ENCODE results near the gene COL6A2. TPM values are rescaled to one million over a fixed set of nuclear protein-coding genes. Genes with fewer than 3 reads are reported as not detected.

Gene COL6A2
- total RNA-seq, 1 experiment from 2014 or later = 129 TPM

DNA sequence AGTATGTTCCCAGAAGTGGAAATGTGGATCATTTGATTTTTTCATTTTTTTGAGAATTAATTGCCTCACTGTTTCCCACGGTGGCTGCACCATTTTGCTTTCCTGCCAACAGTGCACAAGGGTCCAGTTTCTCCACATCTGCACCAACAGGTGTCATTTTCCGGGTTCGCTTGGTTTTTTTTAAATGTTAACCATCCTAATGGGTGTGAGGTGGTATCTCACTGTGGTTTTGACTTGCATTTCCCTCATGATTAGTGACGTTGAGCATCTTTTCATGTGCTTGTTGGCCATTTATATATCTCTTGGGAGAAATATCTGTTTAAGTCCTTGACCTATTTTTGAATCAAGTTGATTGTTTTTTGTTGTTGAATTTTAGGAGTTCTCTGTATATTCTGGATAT, 3.0 kb downstream of the COL6A2 start:
- Histone ChIP-seq H2BK5ac (ENCODE audit: insufficient read length, low read length) (no peak overlapping the region), H3K4ac (ENCODE audit: low read depth, low read length) (no peak overlapping the region), H3T11ph (ENCODE audit: low read length) (no peak overlapping the region), H3K4me2 (ENCODE audit: insufficient read depth, insufficient read length, low read length) (no peak overlapping the region), H3K23ac (ENCODE audit: insufficient read length, low read depth, low read length) (no peak overlapping the region), H3K14ac (ENCODE audit: insufficient read depth, low read length) (no peak overlapping the region), H3K79me2 (ENCODE audit: insufficient read depth, low read length) (no peaks in the 10 kb centered on the region; the same call in 1 of the 2 replicates), H2BK12ac (ENCODE audit: insufficient read length, low read depth, low read length) (no peak overlapping the region), H2BK120ac (ENCODE audit: low read depth, low read length, poor library complexity, severe bottlenecking) (no peak overlapping the region), H4K91ac (ENCODE audit: insufficient read length, low read depth, low read length) (no peak overlapping the region), H2AK5ac (ENCODE audit: insufficient read length, low read length) (no peak overlapping the region), H4K5ac (ENCODE audit: insufficient read length, low read depth, low read length) (no peak overlapping the region), H2AFZ (ENCODE audit: low read length) (no peak overlapping the region), H3K27ac (ENCODE audit: insufficient read length, low read depth, low read length) (no peak overlapping the region), H3K4me1 (ENCODE audit: insufficient read depth, low read length) (no peaks in the 10 kb centered on the region; the same call in 1 of the 2 replicates), H3K27me3 (ENCODE audit: insufficient read depth, low read length) (peaks cover 5% of the 10 kb centered on the region; the same call in 1 of the 2 replicates), H4K8ac (replicated peaks; ENCODE audit: insufficient read length, low read depth, low read length) (no peak overlapping the region), H2BK20ac (ENCODE audit: low read depth, low read length, poor library complexity, severe bottlenecking) (no peak overlapping the region), H3K23me2 (ENCODE audit: insufficient read length, low read depth, low read length, poor library complexity, severe bottlenecking) (peaks cover 8% of the 10 kb centered on the region), H4K20me1 (ENCODE audit: control insufficient read depth, insufficient read depth, insufficient read length) (no peaks in the 10 kb centered on the region), H3K9me3 (ENCODE audit: control insufficient read depth, low read depth, low read length) (no peaks in the 10 kb centered on the region), H3K79me1 (ENCODE audit: insufficient read depth, low read depth, low read length, poor library complexity, severe bottlenecking) (no peaks in the 10 kb centered on the region), H3K56ac (ENCODE audit: insufficient read length, low read depth, low read length) (no peak overlapping the region), H2BK15ac (ENCODE audit: low read depth, low read length) (no peak overlapping the region), H3K18ac (ENCODE audit: insufficient read length, low read depth, low read length) (no peak overlapping the region), H3K9ac (ENCODE audit: extremely low read depth, insufficient read length, low read length) (no peak overlapping the region)
- TF ChIP-seq, protein P1, sequence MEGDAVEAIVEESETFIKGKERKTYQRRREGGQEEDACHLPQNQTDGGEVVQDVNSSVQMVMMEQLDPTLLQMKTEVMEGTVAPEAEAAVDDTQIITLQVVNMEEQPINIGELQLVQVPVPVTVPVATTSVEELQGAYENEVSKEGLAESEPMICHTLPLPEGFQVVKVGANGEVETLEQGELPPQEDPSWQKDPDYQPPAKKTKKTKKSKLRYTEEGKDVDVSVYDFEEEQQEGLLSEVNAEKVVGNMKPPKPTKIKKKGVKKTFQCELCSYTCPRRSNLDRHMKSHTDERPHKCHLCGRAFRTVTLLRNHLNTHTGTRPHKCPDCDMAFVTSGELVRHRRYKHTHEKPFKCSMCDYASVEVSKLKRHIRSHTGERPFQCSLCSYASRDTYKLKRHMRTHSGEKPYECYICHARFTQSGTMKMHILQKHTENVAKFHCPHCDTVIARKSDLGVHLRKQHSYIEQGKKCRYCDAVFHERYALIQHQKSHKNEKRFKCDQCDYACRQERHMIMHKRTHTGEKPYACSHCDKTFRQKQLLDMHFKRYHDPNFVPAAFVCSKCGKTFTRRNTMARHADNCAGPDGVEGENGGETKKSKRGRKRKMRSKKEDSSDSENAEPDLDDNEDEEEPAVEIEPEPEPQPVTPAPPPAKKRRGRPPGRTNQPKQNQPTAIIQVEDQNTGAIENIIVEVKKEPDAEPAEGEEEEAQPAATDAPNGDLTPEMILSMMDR (conservative IDR thresholded peaks at IDR 0.05) = no peak
- no peak overlapping the region for H3K27ac Mint-ChIP-seq
- H3K36me3 Mint-ChIP-seq (ENCODE audit: insufficient read depth in 1 of 3, low read depth in 3 of 3) = peaks cover 26 to 45% (median 30%) of the 10 kb centered on the region in 3 experiments
- DNase-seq = no peak
- no CpG with 5 or more reads among the region's 4 CpGs for WGBS (ENCODE audit: extremely low coverage, insufficient read length, low lambda C conversion rate)
- peaks cover 6 to 9% of the 10 kb centered on the region in 2 experiments for H3K4me1 Mint-ChIP-seq
- peaks cover 17% of the 10 kb centered on the region for H3K27me3 Mint-ChIP-seq (ENCODE audit: low read depth)
- peaks cover 25 to 43% of the 10 kb centered on the region in 2 experiments for H3K9me3 Mint-ChIP-seq
- peak overlapping the region in 1 of 2 experiments; percentile 16; a peak in 1 of 5 replicates for H3K4me3 Mint-ChIP-seq

Measured in H9 (cell line).